Erythroblast (primary cell): ENCODE results near the gene BIK.

ENCODE experiments used
- GATA1 ChIP-seq: IDR thresholded peaks from 2 replicates; pipeline ENCODE4 v1.6.1; 2011; ENCODE audit warnings: low read depth, mild to moderate bottlenecking, control low read depth, low read length, moderate library complexity
- POLR2A ChIP-seq: IDR thresholded peaks from 2 replicates; pipeline ENCODE4 v1.6.1; 2011; ENCODE audit warnings: mild to moderate bottlenecking, low read length

DNA sequence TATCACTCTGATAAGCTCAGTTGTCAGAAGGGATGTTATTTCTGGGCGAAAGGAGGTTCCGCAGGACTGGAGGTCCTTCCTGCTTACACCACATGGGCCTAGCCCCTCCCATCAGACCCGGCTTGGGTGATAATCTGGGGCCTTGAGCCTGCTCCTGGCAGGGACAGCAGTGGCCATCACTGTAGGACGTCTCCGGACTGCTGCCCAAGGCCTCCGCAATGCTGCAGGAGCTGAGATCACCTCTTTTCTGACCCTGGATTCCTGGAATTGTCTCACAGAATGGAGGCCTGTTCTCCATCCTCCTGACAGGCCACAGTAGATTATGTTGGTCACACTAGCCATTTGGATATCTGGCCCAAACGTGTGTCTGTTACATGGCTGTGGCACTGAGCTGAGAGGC is 9.2 kb upstream of the BIK start:
- no peak for TF ChIP-seq POLR2A
- TF ChIP-seq GATA1, result no peak
